Endothelial cell of umbilical vein (primary cell): ENCODE measurements around the gene REPS1. TPM values are rescaled to one million over a fixed set of nuclear protein-coding genes. Genes with fewer than 3 reads are reported as not detected.

ENCODE experiments used
- BruUV-seq: library from RNA; stranded (reverse); fragments of 400-500 nt; replicated peaks from 2 replicates; lab custom pipeline; 2021; lab: Mats Ljungman, UMichigan
- CTCF ChIA-PET: fragments of 300-600, 350-600 bp; sonication (Branson Sonifier 250); formaldehyde crosslinking; loops from one replicate; lab custom pipeline; 2021; ENCODE audit warnings: antibody characterized with exemption, inconsistent platforms; lab: Charles Lee
- POLR2A ChIA-PET: fragments of 300-600, 350-600 bp; sonication (Branson Sonifier 250); formaldehyde crosslinking; loops from one replicate; lab custom pipeline; 2021; ENCODE audit warnings: antibody characterized with exemption, inconsistent platforms; lab: Charles Lee
- DNase-seq: peaks from one replicate; pipeline ENCODE4 v3.0.0-alpha.2; 2011; ENCODE audit warnings: low read depth, low spot score
- FAIRE-seq: peaks from 2 replicates; lab custom pipeline; 2011; peaks lifted over from hg19 to GRCh38; lab: Jason Lieb, UNC
- H2AFZ ChIP-seq: 2 replicates; pipeline ENCODE4 v1.6.0; 2012; ENCODE audit warnings: low read depth, low read length, control low read depth, inconsistent platforms
- H3K27ac ChIP-seq: 2 replicates; pipeline ENCODE4 v1.5.1; 2011; ENCODE audit warnings: low read depth, mild to moderate bottlenecking, control low read depth, low read length, moderate library complexity; ENCODE audit not compliant: insufficient read depth
- H3K27me3 ChIP-seq, 2 experiments: 2 replicates each; pipeline versions ENCODE4 v1.6.0 to v1.6.1; 2011; ENCODE audit warnings: low read length in 2 of 2, mixed read lengths in 1 of 2; ENCODE audit not compliant: control insufficient read depth in 2 of 2, insufficient read depth in 2 of 2
- H3K36me3 ChIP-seq, 2 experiments: 2 replicates in 1 of 2; 3 replicates in 1 of 2; pipeline ENCODE4 v1.5.1; 2011; ENCODE audit warnings: low read length in 2 of 2, mild to moderate bottlenecking in 1 of 2, moderate library complexity in 1 of 2; ENCODE audit not compliant: control insufficient read depth in 2 of 2, insufficient read depth in 2 of 2; ENCODE audit errors: extremely low read depth in 1 of 2
- H3K4me1 ChIP-seq: 3 replicates; pipeline ENCODE4 v1.5.1; 2011; ENCODE audit warnings: mild to moderate bottlenecking, low read length; ENCODE audit not compliant: control insufficient read depth, insufficient read depth; ENCODE audit errors: extremely low read depth
- H3K4me2 ChIP-seq: 2 replicates; pipeline ENCODE4 v1.6.1; 2011; ENCODE audit warnings: low read length, control low read depth, mixed read lengths; ENCODE audit not compliant: insufficient read depth
- H3K4me3 ChIP-seq, 3 experiments: fragments of 200-600 bp in 1 of 3; sonication (generic), shearing (Covaris generic) in 1 of 3; replicated peaks in 1 of 3; 2 replicates each; pipeline ENCODE4 v1.5.1; 2011 to 2016; ENCODE audit warnings: control low read depth in 3 of 3, low read length in 3 of 3, mild to moderate bottlenecking in 2 of 3, inconsistent platforms in 1 of 3, low read depth in 1 of 3, moderate library complexity in 1 of 3; ENCODE audit not compliant: insufficient read depth in 1 of 3
- H3K79me2 ChIP-seq: 2 replicates; pipeline ENCODE4 v1.6.0; 2012; ENCODE audit warnings: low read length, inconsistent platforms; ENCODE audit not compliant: control insufficient read depth, insufficient read depth
- H3K9ac ChIP-seq: replicated peaks from 2 replicates; pipeline ENCODE3; 2011; ENCODE audit warnings: low read length, control low read depth; ENCODE audit not compliant: insufficient read depth; ENCODE audit errors: extremely low read depth
- H3K9me1 ChIP-seq: replicated peaks from 3 replicates; pipeline ENCODE4 v1.6.0; 2011; ENCODE audit warnings: mild to moderate bottlenecking, low read length; ENCODE audit not compliant: control insufficient read depth, insufficient read depth; ENCODE audit errors: extremely low read depth
- H3K9me3 ChIP-seq: replicated peaks from 2 replicates; pipeline ENCODE4 v1.5.1; 2012; ENCODE audit warnings: low read length, inconsistent platforms; ENCODE audit not compliant: control insufficient read depth, insufficient read depth
- H4K20me1 ChIP-seq: replicated peaks from 2 replicates; pipeline ENCODE3; 2011; ENCODE audit warnings: mild to moderate bottlenecking, low read length; ENCODE audit not compliant: control insufficient read depth, insufficient read depth; ENCODE audit errors: extremely low read depth
- EZH2 ChIP-seq: IDR thresholded peaks from 2 replicates; pipeline ENCODE4 v1.6.1; 2012; ENCODE audit warnings: borderline replicate concordance, low read depth, mild to moderate bottlenecking, moderate library complexity, low read length, inconsistent platforms; ENCODE audit not compliant: severe bottlenecking
- FOS ChIP-seq: IDR thresholded peaks from 2 replicates; pipeline ENCODE4 v1.6.1; 2011; ENCODE audit warnings: mild to moderate bottlenecking, low read length, moderate library complexity, borderline replicate concordance; ENCODE audit not compliant: insufficient read depth
- GATA2 ChIP-seq: IDR thresholded peaks from 2 replicates; pipeline ENCODE4 v1.7.0; 2011; ENCODE audit warnings: low read depth, mild to moderate bottlenecking, moderate library complexity, mixed read lengths, low read length; ENCODE audit not compliant: insufficient read length, insufficient read depth
- JUN ChIP-seq: IDR thresholded peaks from 2 replicates; pipeline ENCODE4 v1.6.1; 2011; ENCODE audit warnings: borderline replicate concordance, low read depth; ENCODE audit not compliant: insufficient read length, insufficient read depth
- MYC ChIP-seq: IDR thresholded peaks from one replicate; pipeline ENCODE4 v1.6.1; 2011; ENCODE audit warnings: mild to moderate bottlenecking, low read depth, low read length
- POLR2A ChIP-seq: IDR thresholded peaks from 2 replicates; pipeline ENCODE4 v1.6.1; 2012; ENCODE audit warnings: low read depth, mild to moderate bottlenecking, control low read depth, low read length
- dilution Hi-C: fragments of 300-500 bp; cut with MboI; formaldehyde crosslinking; loops from one replicate; pipeline ENCODE4 v1.15.0; 2019; ENCODE audit warnings: low sequenced_read_pairs; ENCODE audit not compliant: extremely low pct_ligation_motif_present
- intact Hi-C: fragments of 100-400 bp; cut with micrococcal nuclease; formaldehyde crosslinking; loops from one replicate; pipeline ENCODE4 v1.10.0; 2022
- polyA plus RNA-seq, 4 experiments: library from polyadenylated mRNA; depleted of rRNA in 3 of 4; stranded (reverse) in 3 of 4; unstranded in 1 of 4; fragments of >200 nt; gene quantifications; 2 replicates each; pipeline versions ENCODE4 v1.2.1 to v1.2.3, GENCODE V29; 2011 to 2012; ENCODE audit warnings: missing spikeins in 1 of 4
- total RNA-seq: library from RNA; stranded (reverse); gene quantifications from 2 replicates; pipeline ENCODE4 v1.2.3, GENCODE V29; 2021

The REPS1 gene
- total and polyA plus RNA-seq, 2 donors (not counting 3 experiments of a cell fraction or from before 2014, with no cell fraction given) = 20.6 to 35.0 TPM

DNA sequence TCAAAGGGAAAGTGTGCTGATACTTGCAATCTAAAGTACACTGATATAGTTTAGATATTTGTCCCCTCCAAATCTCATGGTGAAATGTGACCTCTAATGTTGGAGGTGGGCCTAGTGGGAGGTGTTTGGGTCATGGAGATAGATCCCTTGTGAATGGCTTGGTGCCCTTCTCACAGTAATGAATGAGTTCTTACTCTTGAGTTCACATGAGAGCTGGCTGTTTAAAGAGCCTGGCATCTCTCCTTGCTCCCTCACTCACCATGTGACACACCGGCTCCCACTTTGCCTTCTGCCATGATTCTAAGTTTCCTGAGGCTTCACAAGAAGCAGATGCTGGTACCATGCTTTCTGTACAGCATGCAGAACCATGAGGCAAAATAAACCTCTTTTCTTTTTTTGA is 78.1 kb downstream of the REPS1 start:
- H3K9me3 ChIP-seq = no peaks in the 10 kb centered on the region
- no peaks in the 10 kb centered on the region for H3K27me3 ChIP-seq
- no peak overlapping the region for H3K9ac ChIP-seq
- BruUV-seq = no TSS peak
- H4K20me1 ChIP-seq = no peaks in the 10 kb centered on the region
- intact Hi-C loops (loop anchor here (5.0 kb wide), 1 partner anchor 77 kb away; the partner anchor contains the start of gene REPS1), dilution Hi-C loops (no loop called here)
- no peaks in the 10 kb centered on the region for H3K4me1 ChIP-seq
- H3K27ac ChIP-seq = no peak overlapping the region
- TF ChIP-seq POLR2A = no peak
- DNase-seq (no peak), FAIRE-seq (no peak)
- H3K9me1 ChIP-seq = no peaks in the 10 kb centered on the region
- POLR2A ChIA-PET = no interaction called here
- H3K36me3 ChIP-seq = peaks cover 2 to 6% of the 10 kb centered on the region in 2 experiments
- no peak overlapping the region for H3K4me2 ChIP-seq
- CTCF ChIA-PET = no interaction called here
- no peak overlapping the region for H2AFZ ChIP-seq
- H3K4me3 ChIP-seq = no peak overlapping the region
- H3K79me2 ChIP-seq = no peaks in the 10 kb centered on the region

DNA sequence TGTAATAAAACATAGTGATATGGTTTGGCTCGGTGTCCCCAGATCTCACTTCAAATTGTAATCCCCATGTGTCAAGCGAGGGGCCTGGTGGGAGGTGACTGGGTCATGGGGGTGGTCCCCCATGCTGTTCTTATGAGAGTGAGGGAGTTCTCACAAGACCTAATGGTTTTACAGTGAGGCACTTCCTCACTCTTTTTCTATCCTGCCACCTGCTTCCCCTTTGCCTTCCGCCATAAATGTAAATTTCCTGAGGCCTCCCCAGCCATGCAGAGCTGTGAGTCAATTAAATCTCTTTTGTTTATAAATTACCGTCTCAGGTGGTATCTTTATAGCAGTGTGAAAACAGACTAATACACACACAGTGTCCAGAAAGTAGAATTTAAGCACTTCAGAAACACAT is 78.5 kb downstream of the REPS1 start:
- Histone ChIP-seq H3K4me3 (no peak overlapping the region), H3K79me2 (no peaks in the 10 kb centered on the region), H3K4me1 (no peaks in the 10 kb centered on the region), H3K4me2 (no peak overlapping the region), H3K27ac (no peak overlapping the region), H3K9ac (no peak overlapping the region), H3K9me3 (no peaks in the 10 kb centered on the region), H4K20me1 (no peaks in the 10 kb centered on the region), H3K27me3 (no peaks in the 10 kb centered on the region), H2AFZ (no peak overlapping the region), H3K9me1 (no peaks in the 10 kb centered on the region), H3K36me3 (peaks cover 5 to 6% of the 10 kb centered on the region in 2 experiments)
- dilution Hi-C loops (no loop called here), intact Hi-C loops (loop anchor here (5.0 kb wide), 1 partner anchor 78 kb away; the partner anchor contains the start of gene REPS1)
- FAIRE-seq (no peak), DNase-seq (peak; percentile 31)
- no TSS peak for BruUV-seq
- ChIA-PET CTCF (no interaction called here), POLR2A (no interaction called here)
- TF ChIP-seq MYC (no peak), FOS (no peak), JUN (no peak), GATA2 (no peak), EZH2 (no peak)
